Activated T-cell treated with anti-CD3 and anti-CD28 coated beads, Interleukin-2, amount 50 U/mL, for 72 hours (primary cell): ENCODE data around the gene MYT1. TPM values are rescaled to one million over a fixed set of nuclear protein-coding genes. Genes with fewer than 3 reads are reported as not detected.

Source experiments
- ATAC-seq, 2 donors: fragments of 150-1000 bp; cut with Tn5 transposase; replicated peaks in 1 of 2; 2 replicates each; pipeline ENCODE4 v1.10.0; 2021; ENCODE audit warnings: moderate library complexity in 2 of 2, mild to moderate bottlenecking in 1 of 2
- DNase-seq, 2 donors: peaks; one replicate each; pipeline ENCODE4 v3.0.0; 2021 to 2022; ENCODE audit warnings: mixed read lengths in 1 of 2
- H3K27ac Mint-ChIP-seq: one replicate; pipeline ENCODE4 v1.8.0; 2022; ENCODE audit warnings: mild to moderate bottlenecking, moderate library complexity, mixed read lengths
- H3K27me3 Mint-ChIP-seq: one replicate; pipeline ENCODE4 v1.8.0; 2022; ENCODE audit warnings: low read depth, mixed read lengths
- H3K36me3 Mint-ChIP-seq, 2 donors: one replicate each; pipeline ENCODE4 v1.8.0; 2022; ENCODE audit warnings: mixed read lengths in 2 of 2, mild to moderate bottlenecking in 1 of 2; ENCODE audit not compliant: insufficient read depth in 2 of 2
- H3K4me1 Mint-ChIP-seq: one replicate; pipeline ENCODE4 v1.8.0; 2022; ENCODE audit warnings: low read depth, mixed read lengths
- H3K4me3 Mint-ChIP-seq, 2 donors: one replicate each; pipeline ENCODE4 v1.8.0; 2022; ENCODE audit warnings: mild to moderate bottlenecking in 2 of 2, mixed read lengths in 2 of 2, moderate library complexity in 2 of 2
- H3K9me3 Mint-ChIP-seq, 2 donors: one replicate each; pipeline ENCODE4 v1.8.0; 2022; ENCODE audit warnings: mixed read lengths in 2 of 2
- total RNA-seq, 2 donors: library from RNA; stranded (reverse); gene quantifications; one replicate each; pipeline ENCODE4 v1.2.3, GENCODE V29; 2022

The MYT1 gene
- total RNA-seq, 2 donors from 2014 or later: 0.12 to 0.23 TPM

GRCh38 chr20:64160526-64161355 lies 3.5 kb upstream of the MYT1 start:
- no peaks in the 10 kb centered on the region for H3K36me3 Mint-ChIP-seq

DNA sequence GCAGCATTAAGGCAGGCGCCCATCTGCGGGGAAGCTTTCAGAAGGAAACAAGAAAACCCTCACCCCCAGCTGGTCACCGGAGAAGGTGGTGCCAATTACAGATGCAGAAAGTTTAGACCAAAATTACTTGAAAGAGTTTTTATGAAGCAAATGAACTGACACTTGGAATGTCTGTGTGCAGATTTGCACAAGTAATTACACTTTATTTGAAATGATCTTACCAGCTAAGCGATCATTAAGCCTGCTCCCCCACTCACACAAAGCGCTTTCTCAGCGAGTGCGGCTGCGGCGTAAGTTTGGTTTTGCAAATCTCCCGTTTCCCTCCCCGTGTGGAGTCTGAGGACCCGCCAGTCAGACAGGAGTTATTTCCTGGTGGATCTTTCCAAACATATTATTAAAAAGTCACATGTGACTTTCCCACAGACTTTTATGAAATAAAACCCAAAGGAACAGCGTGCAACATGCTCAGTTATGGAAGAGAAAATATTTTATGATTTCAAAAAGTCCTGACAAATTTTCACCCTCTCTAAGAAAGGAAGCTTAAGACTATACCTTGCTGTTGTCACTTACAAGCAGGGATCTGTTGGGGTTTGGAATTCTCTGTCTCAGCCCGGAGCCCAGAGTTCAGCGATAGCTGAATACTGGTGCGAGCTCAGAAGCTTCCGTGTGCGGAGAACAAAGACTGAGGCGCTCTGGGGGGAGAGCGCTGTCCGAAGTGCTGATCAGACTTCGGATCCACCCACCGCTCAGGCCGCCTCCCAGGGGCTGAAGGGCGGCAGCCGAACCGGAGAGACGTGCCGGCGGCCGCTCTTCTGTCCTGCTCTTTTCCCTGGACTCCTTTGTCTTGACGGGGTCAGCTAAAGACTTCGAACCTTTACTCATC lies 2.7 kb upstream of the MYT1 start:
- no peaks in the 10 kb centered on the region for H3K36me3 Mint-ChIP-seq

More at GRCh38 chr20:64160526-64161355, 3.5 kb upstream of the MYT1 start:
- H3K27me3 Mint-ChIP-seq: peaks cover 43% of the 10 kb centered on the region
- H3K27ac Mint-ChIP-seq: no peak overlapping the region
- no peak overlapping the region for H3K4me3 Mint-ChIP-seq
- no peak for ATAC-seq
- H3K9me3 Mint-ChIP-seq: no peaks in the 10 kb centered on the region
- no peak for DNase-seq
- H3K4me1 Mint-ChIP-seq: peaks cover 5% of the 10 kb centered on the region

GRCh38 chr20:64162239-64162910 lies 1.9 kb upstream of the MYT1 start:
- no peak for ATAC-seq
- Mint-ChIP-seq H3K27ac (no peak overlapping the region), H3K4me3 (no peak overlapping the region), H3K27me3 (peaks cover 50% of the 10 kb centered on the region), H3K36me3 (no peaks in the 10 kb centered on the region), H3K9me3 (no peaks in the 10 kb centered on the region), H3K4me1 (peaks cover 5% of the 10 kb centered on the region)
- DNase-seq: no peak

More for the DNA sequence above, 2.7 kb upstream of the MYT1 start:
- DNase-seq (peak; percentile 13 to 14), ATAC-seq (no peak)
- H3K27me3 Mint-ChIP-seq: peaks cover 44% of the 10 kb centered on the region
- peaks cover 5% of the 10 kb centered on the region for H3K4me1 Mint-ChIP-seq
- H3K4me3 Mint-ChIP-seq: no peak overlapping the region
- no peaks in the 10 kb centered on the region for H3K9me3 Mint-ChIP-seq
- H3K27ac Mint-ChIP-seq: no peak overlapping the region

DNA sequence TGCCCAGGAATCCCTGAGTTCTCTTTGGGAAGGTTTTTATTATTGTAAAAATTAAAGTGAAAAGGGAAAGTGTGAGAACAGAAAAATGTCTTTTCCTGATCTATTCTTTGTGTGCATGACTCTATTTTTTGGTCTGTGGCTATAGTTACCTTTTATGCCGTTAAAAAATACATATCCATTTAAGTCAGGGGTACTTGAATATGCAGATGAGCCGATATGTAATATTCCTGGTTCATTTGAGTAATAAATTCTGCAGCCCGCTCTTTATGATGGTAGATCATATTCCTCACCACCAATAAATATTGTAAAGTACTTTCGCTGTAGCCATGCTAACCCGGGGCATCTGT lies 503 bp upstream of the MYT1 start:
- no peak for DNase-seq
- Mint-ChIP-seq H3K9me3 (no peaks in the 10 kb centered on the region), H3K4me1 (peaks cover 5% of the 10 kb centered on the region), H3K4me3 (no peak overlapping the region), H3K27ac (no peak overlapping the region), H3K36me3 (no peaks in the 10 kb centered on the region), H3K27me3 (peaks cover 59% of the 10 kb centered on the region)
- no peak for ATAC-seq

DNA sequence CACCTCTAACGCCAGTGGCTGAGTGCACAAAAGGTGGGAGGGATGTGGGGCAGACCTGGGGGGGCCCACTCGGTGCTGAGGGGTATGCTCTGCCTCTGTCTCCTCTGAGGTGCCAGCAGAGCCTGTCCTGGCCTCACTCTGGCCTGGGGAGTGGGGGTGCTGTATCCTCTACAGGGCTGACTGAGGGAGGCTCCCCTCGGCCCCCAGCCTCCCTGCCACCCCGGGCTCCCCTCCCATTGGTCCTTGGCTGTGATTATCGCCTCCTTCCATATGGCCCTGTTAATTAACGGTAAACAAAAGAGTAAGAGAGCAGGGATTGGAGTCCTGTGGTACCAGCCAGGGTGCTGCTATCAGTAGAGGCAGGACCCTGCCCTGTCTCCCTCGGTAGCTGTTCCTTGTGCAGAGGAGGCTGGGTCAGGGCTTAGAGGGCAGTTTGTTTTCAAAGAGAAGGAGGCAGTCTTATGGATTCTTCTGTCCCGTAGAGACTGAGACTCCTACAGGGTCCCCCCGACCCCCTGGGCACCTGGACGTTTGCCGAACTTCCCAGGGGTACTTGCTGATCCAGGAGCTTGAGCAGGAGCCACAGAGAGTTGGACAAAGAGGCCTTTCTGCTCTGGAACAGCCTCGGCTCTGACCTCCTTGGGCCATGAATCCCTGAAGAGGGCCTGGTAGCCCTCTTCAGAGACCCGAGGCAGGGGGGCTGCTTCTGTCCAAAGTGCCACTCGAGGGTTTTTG lies 1.8 kb downstream of the MYT1 start:
- Mint-ChIP-seq H3K27ac (no peak overlapping the region), H3K4me3 (no peak overlapping the region), H3K9me3 (no peaks in the 10 kb centered on the region), H3K27me3 (peaks cover 63% of the 10 kb centered on the region), H3K4me1 (peaks cover 5% of the 10 kb centered on the region), H3K36me3 (no peaks in the 10 kb centered on the region)
- DNase-seq (no peak), ATAC-seq (no peak)

DNA sequence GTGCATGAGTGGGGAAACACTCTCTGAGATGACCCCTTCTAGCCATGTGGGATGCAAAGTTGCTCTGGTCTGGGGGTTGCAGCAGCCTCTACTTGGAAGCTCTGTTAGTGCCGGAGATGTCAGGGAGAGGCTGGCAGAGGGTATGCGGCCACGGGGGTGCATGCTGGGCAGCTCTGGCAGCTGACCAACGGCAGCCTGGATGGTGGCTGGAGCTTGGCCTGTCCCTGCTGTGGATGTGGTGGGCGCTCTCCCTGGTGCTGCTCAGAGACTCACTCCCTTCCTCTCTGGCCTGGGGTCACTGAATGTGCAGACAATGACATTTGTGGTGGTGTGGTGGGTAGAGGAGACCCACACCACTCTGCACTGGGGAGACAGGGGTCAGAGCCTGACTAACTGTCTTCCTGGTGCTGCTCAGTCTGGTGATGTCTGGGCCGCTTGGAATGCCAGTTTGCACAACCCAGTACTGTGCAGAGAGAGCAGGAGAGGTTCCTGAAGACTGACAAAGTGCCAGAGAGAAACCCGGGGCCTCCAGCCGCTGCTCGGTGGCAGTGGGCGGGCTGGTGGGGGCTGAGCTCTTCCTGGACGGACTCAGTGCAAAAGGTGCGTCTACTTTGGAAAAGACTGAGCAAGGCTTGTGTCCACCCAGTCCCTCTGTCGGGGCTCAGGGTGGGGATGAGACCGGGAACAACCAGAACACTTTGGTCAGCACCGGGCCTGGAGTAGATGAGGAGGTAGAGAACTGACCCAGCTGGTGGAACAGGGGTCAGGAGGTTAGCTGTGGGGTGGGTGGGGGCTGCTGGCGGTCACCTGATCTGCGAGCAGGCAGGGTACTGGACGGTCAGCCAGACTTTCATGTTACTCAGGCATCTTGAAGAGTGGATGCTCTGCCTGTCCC lies 2.7 kb downstream of the MYT1 start:
- no peaks in the 10 kb centered on the region for H3K9me3 Mint-ChIP-seq
- peaks cover 56% of the 10 kb centered on the region for H3K27me3 Mint-ChIP-seq
- no peaks in the 10 kb centered on the region for H3K4me1 Mint-ChIP-seq
- ATAC-seq: no peak
- H3K4me3 Mint-ChIP-seq: no peak overlapping the region
- H3K27ac Mint-ChIP-seq: no peak overlapping the region
- no peaks in the 10 kb centered on the region for H3K36me3 Mint-ChIP-seq
- DNase-seq: no peak

- Mint-ChIP-seq H3K9me3 (no peaks in the 10 kb centered on the region), H3K27ac (no peak overlapping the region), H3K4me3 (no peak overlapping the region), H3K36me3 (no peaks in the 10 kb centered on the region), H3K4me1 (no peaks in the 10 kb centered on the region), H3K27me3 (peaks cover 49% of the 10 kb centered on the region)
- DNase-seq (no peak), ATAC-seq (no peak)
Observed at GRCh38 chr20:64167676-64168075, 3.4 kb downstream of the MYT1 start.

- no peaks in the 10 kb centered on the region for H3K9me3 Mint-ChIP-seq
- no peak overlapping the region for H3K27ac Mint-ChIP-seq
- H3K27me3 Mint-ChIP-seq: peaks cover 48% of the 10 kb centered on the region
- no peaks in the 10 kb centered on the region for H3K36me3 Mint-ChIP-seq
- no peak for DNase-seq
- H3K4me3 Mint-ChIP-seq: no peak overlapping the region
- no peaks in the 10 kb centered on the region for H3K4me1 Mint-ChIP-seq
- no peak for ATAC-seq
Observed at GRCh38 chr20:64168381-64169090, 4.3 kb downstream of the MYT1 start.

DNA sequence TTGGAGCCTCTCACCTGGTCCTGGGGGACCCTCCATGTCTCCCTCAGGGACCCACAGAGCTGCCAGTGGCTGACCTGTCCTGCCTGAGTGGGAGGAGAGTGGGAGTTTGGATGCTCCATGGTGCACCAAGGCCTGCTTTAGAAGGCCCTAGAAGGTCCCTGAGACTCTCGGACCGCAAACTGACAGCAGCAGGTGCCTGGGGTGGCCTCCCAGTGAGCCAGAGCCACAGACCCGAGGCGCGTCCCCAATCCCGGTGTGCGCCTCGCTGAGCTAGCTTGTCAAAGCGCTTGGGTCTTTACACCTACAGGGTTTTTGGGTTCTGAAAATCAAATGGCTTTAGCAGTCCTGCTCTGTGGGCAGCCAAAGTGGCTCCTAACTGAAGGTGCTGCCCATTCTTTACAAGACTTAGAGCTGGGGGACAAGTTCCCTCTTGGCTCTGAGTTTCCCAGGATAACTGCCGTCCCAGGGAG lies 4.9 kb downstream of the MYT1 start:
- Mint-ChIP-seq H3K27ac (no peak overlapping the region), H3K36me3 (no peaks in the 10 kb centered on the region), H3K4me1 (no peaks in the 10 kb centered on the region), H3K27me3 (peaks cover 44% of the 10 kb centered on the region), H3K9me3 (no peaks in the 10 kb centered on the region), H3K4me3 (no peak overlapping the region)
- ATAC-seq (no peak), DNase-seq (no peak)

DNA sequence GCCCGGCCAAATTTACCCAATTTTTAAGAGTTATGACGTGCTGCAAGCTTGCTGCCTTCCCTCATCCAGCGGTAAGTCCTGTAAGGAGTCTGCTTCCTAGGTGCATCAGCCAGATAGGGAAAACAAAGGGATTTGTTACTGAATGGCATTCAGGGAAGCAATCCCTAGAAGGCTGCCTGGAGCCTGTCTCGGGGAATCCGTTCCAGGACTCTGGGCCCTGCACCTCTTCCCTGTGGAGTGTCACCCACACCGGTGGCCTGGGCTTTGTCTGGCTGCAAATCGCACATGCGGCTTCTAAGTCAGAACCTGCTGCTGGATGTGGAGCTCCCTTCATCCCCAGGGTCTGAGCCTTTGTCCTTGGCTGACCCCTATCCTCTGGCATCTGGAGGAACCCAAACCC lies 7.0 kb downstream of the MYT1 start:
- Mint-ChIP-seq H3K9me3 (no peaks in the 10 kb centered on the region), H3K4me1 (no peaks in the 10 kb centered on the region), H3K4me3 (no peak overlapping the region), H3K27me3 (peaks cover 35% of the 10 kb centered on the region), H3K27ac (no peak overlapping the region), H3K36me3 (no peaks in the 10 kb centered on the region)
- DNase-seq (no peak), ATAC-seq (no peak)

DNA sequence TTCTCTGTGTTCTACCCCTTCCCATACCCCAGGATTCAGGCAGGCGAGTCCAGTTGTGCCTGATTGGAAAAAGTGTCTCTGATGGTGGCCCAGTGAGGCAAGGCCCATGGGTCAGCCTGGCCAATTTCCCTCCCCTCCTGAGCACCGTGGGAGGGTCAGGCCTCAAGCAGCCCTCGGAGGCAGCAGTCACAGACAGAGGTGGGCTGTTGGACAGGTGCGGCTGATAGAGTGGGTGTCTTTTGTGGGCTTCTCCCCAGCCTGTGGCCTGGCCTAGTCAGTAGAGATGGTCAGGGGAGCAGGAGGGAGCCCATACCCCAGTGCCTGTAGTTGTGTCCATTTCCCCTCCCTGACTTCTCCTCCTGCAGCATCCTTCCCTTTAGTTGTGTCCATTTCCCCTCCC lies 8.9 kb downstream of the MYT1 start:
- Mint-ChIP-seq H3K27me3 (peaks cover 24% of the 10 kb centered on the region), H3K4me3 (no peak overlapping the region), H3K27ac (no peak overlapping the region), H3K36me3 (no peaks in the 10 kb centered on the region), H3K9me3 (no peaks in the 10 kb centered on the region), H3K4me1 (no peaks in the 10 kb centered on the region)
- ATAC-seq (no peak), DNase-seq (no peak)
